Measurements from ENCODE around the gene ENTREP3. TPM values are rescaled to one million over a fixed set of nuclear protein-coding genes. Genes with fewer than 3 reads are reported as not detected.
"Not testable (repeated sequence)": the region's sequence is repeated elsewhere in the genome, so short reads cannot be mapped to it uniquely, and the experiment has no call there.

Gene ENTREP3
- total RNA-seq (2014; rRNA removed; shearing (Covaris generic)) = 3.2 and 4.2 TPM in 2 replicates

GRCh38 chr1:155255243-155256007 lies at the start of gene ENTREP3:
Gene ENTREP3, minus strand, starts transcription at chr1:155255483. Its CDS starts 606 bp downstream, at chr1:155254877.
- DNase-seq (ENCODE audit: low read depth) = peak; percentile 79

DNA sequence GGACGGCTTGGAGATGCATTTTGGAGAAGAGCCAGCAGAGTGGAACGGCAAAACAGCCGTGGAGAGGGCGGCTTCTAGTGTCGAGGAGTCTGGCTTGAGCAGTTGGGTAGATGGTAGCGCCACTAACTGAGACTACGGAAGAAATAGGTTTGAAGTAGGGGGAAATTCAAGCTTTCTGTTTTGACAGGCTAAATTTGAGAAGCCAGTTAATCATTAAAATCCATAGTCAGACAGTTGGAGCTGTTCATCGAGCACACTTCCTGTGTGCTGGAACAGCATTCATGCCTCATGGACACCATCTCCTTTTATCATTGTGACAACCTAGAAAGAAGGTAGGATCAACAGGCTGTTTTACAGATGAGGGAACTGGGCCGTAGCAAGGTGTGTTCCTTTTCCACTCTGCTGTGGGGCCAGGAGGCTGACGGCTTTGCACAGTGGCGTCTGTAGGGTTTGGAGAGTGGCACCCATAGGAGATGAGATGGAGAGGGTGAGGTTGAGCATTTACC lies 49.3 kb upstream of the ENTREP3 start:
- DNase-seq (ENCODE audit: low read depth) = no peak

DNA sequence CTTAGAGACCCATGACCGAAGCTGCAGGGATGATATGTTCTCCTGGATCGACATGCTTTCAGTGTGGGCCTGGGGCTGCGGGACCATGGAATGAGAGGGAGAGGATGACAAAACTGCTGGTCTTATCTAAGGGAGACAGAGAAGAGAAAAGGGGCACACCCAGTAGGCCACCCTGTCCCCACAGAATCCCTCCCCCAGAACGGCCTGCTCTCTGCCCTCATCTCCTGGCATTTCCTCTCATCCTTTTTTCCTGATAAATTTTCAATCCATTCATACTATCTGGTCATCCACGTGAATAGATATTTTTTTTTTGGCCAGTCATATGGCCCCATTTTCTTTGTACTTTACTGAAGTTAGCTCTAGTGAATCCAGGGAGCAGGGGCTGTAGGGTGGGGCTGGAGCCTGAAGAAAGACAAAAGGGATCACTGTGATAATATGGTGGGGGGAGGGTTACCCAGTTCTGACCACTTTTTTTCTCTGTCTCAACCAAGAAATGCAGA lies 46.1 kb upstream of the ENTREP3 start, which contains the start of gene PKLR:
PKLR (minus strand) TSS at position 97 of the 500 bp plus-strand sequence; CDS start at position 54, 43 bp downstream.
- no peak for DNase-seq (ENCODE audit: low read depth)

DNA sequence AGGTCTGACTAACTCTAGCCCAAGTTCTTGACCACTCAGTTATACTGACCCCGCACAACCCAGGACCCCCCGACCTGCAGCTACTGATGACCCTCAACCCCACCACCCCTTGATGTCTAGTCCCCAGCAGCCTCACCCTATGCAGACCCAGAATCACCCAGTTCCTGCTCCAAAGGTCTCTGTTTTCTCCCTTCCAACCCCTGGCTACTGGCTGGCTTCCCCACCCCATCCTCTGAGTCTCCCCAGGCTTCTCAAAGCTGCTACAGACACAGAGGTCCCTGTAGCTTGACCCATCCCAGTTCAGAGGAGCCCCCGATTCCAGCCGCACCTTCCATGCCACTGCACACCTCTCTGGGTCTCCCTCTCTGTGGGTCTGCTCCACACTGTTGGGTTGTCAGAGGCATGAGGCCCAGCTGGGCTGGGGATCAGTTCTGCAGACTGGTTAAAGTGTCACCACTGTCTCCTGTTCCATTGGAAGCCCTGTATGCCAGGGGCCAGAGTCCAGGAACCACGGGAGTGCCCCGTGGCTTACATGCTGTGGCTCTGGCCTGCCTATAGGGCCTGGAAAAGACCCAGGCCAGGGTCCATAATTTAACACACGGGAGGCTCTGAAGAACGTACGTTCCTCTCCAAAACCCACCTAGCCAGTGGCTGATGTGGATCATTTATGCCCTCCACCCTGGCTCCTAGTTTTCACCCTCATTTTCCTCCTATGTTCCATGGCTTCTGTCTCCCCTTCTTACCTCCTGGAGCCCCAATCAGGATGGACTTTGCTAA lies 45.5 kb upstream of the ENTREP3 start:
- no peak for DNase-seq (ENCODE audit: low read depth)

- no peak for DNase-seq (ENCODE audit: low read depth)
Measured at GRCh38 chr1:155300024-155300423, 44.7 kb upstream of the ENTREP3 start.

- no peak for DNase-seq (ENCODE audit: low read depth)
Measured at GRCh38 chr1:155297384-155297783, 42.1 kb upstream of the ENTREP3 start.

- DNase-seq (ENCODE audit: low read depth) = no peak
Measured at GRCh38 chr1:155296661-155297060, 41.4 kb upstream of the ENTREP3 start.

DNA sequence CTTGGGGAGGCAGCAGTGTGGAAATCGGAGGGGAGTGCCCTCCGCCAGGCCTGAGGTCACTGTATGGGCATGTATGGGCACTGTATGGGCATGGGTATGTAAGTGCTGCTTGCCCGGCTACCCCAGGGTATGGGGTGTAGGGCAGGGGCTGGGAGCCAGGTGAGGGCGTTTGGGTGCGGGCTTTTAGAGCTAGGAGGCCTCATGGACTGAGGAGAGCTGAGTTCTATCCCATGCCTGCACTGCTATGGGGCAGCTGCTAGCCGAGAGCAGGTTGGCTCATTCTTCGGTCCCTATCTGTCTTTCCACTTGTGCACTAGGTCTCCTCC lies 40.6 kb upstream of the ENTREP3 start:
- no peak for DNase-seq (ENCODE audit: low read depth)

GRCh38 chr1:155295183-155295941 lies 40.1 kb upstream of the ENTREP3 start:
- DNase-seq (ENCODE audit: low read depth) = no peak

DNA sequence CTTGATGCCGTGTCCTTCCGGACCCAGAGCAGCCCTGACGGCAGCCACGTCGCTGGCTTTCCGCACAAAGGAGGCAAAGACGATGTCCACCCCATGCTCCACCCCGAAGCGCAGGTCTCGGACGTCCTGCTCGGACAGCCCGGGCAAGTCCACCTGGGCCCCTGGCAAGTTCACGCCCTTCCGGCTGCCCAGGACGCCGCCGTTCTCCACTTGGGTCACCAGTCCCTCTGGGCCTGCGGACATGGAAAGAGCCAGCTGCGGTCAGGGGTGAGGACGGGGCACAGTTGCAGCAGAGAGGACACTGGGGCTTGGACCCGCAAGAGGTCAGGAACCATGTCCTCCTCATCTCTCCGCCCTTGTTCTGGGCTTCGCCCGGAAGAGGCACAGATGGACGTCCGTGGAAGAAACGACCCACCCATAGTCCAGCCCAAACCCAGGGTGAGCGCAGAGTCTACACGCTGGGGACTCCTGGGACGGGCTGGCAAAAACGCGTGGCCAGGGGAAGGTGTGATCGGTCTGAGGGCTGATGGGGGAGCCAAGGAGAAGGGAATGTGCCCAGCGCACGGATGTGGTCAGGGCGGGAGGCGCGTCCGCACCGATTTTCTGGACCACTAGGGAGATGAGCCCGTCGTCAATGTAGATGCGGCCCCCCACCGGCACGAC lies 39.4 kb upstream of the ENTREP3 start:
- DNase-seq (ENCODE audit: low read depth) = no peak

GRCh38 chr1:155293086-155293749 lies 37.9 kb upstream of the ENTREP3 start:
- no peak for DNase-seq (ENCODE audit: low read depth)

DNA sequence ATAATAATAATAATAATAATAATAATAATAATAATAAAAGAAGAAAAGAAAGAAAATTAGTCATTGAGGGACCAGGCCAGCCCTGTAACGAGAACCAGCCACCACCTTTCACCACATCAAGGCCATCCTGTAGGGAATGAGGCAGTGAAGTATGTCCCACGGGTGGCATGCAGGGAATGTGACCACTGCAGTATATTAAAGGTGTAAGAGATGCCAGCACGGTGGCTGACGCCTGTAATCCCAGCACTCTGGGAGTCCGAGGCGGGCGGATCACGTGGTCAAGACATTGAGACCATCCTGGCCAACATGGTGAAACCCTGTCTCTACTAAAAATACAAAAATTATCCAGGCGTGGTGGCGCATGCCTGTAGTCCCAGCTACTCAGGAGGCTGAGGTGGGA lies 35.7 kb upstream of the ENTREP3 start:
- not testable (repeated sequence) for DNase-seq (ENCODE audit: low read depth)

DNA sequence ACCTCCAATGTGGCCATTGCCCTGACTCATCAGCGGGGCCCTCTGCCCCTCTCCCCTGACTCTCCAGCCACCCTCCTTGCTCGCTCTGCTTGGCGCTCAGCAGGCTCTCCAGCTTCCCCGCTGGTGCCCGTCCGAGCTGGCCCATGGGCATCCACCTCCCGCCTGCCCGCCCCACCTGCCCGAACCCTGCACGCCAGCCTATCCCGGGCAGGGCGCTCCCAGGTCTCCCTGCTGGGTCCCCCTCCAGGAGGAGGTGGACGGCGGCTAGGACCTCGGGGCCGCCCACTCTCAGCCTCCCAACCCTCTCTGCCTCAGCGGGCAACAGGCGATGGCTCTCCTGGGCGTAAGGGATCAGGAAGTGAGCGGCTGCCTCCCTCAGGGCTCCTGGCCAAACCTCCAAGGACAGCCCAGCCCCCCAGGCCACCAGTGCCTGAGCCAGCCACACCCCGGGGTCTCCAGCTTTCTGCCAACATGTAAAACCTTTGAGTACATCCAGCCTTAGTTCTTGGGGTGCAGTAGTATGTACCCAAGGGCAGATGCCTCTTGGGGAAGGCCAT lies 32.8 kb upstream of the ENTREP3 start:
- DNase-seq (ENCODE audit: low read depth) = no peak

DNA sequence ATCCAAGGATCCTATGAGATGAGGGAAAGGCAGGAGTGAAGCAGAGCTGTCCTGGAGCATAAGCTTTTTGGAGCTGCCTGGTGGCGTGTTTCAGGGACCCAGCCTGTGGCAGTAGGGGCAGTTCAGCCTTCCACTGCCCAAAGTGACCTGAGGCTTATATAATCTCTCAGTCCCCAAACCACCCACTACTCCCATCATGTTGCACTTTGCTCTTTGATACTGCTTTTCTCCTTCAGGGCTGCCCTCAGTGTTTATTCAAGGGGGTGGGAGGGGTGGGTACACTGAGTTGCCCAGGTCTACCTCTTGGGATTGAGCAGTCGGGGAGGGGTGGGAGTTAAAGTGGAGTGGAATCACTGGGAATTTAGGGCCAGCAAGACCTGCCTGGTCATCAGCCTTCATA lies 31.3 kb upstream of the ENTREP3 start:
- no peak for DNase-seq (ENCODE audit: low read depth)

- no peak for DNase-seq (ENCODE audit: low read depth)
Measured at GRCh38 chr1:155285631-155286044, 30.4 kb upstream of the ENTREP3 start.

- no peak for DNase-seq (ENCODE audit: low read depth)
Measured at GRCh38 chr1:155285063-155285462, 29.8 kb upstream of the ENTREP3 start.

DNA sequence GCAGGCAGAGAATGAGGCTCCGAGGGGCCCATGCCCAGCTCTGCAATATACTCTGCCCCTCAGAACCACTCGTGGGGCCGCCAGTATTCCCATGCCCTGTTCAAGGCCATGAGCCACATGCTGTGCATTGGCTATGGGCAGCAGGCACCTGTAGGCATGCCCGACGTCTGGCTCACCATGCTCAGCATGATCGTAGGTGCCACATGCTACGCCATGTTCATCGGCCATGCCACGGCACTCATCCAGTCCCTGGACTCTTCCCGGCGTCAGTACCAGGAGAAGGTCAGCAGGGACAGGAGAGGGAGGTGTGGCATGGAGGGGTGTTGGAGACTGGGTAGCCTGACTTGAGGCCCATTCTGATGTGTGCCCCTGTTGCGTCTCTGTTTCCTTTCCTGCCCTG lies 29.2 kb upstream of the ENTREP3 start:
- DNase-seq (ENCODE audit: low read depth) = no peak

GRCh38 chr1:155282488-155283091 lies 27.3 kb upstream of the ENTREP3 start:
- DNase-seq (ENCODE audit: low read depth) = no peak

- DNase-seq (ENCODE audit: low read depth) = no peak
Measured at GRCh38 chr1:155279268-155279667, 24.0 kb upstream of the ENTREP3 start.

- no peak for DNase-seq (ENCODE audit: low read depth)
Measured at GRCh38 chr1:155278689-155279160, 23.4 kb upstream of the ENTREP3 start.

Data from RPMI7951 (cell line).